Hepatocyte (in vitro differentiated cells): ENCODE data around the gene SNX1. TPM values are rescaled to one million over a fixed set of nuclear protein-coding genes. Genes with fewer than 3 reads are reported as not detected.

Source experiments
- DNase-seq: peaks from one replicate; pipeline ENCODE4 v3.0.0-alpha.2; 2016; ENCODE audit warnings: low spot score
- H2AFZ ChIP-seq: fragments of 200-600 bp; sonication (generic); 2 replicates; pipeline ENCODE4 v1.6.0; 2016; ENCODE audit warnings: antibody characterized with exemption, mild to moderate bottlenecking
- H3K27ac ChIP-seq: fragments of 200-600 bp; sonication (generic); 2 replicates; pipeline ENCODE4 v1.5.1; 2016; ENCODE audit warnings: mild to moderate bottlenecking
- H3K27me3 ChIP-seq: fragments of 200-600 bp; sonication (generic); 2 replicates; pipeline ENCODE4 v1.6.1; 2016
- H3K36me3 ChIP-seq: fragments of 200-600 bp; sonication (generic); replicated peaks from 2 replicates; pipeline ENCODE4 v1.5.1; 2016; ENCODE audit warnings: low read depth; ENCODE audit not compliant: insufficient read depth
- H3K4me1 ChIP-seq: fragments of 200-600 bp; sonication (generic); 2 replicates; pipeline ENCODE4 v1.5.1; 2016; ENCODE audit warnings: mild to moderate bottlenecking, moderate library complexity; ENCODE audit not compliant: insufficient read depth
- H3K4me2 ChIP-seq: fragments of 200-600 bp; sonication (generic); 2 replicates; pipeline ENCODE4 v1.6.0; 2016
- H3K4me3 ChIP-seq: fragments of 200-600 bp; sonication (generic); 2 replicates; pipeline ENCODE4 v1.5.1; 2016; ENCODE audit warnings: mild to moderate bottlenecking
- H3K79me2 ChIP-seq: fragments of 200-600 bp; sonication (generic); 2 replicates; pipeline ENCODE4 v1.6.0; 2017; ENCODE audit warnings: mild to moderate bottlenecking
- H3K9me2 ChIP-seq: fragments of 200-600 bp; sonication (generic); replicated peaks from 2 replicates; pipeline ENCODE4 v1.6.0; 2017; ENCODE audit warnings: mild to moderate bottlenecking; ENCODE audit not compliant: insufficient read depth
- H3K9me3 ChIP-seq: fragments of 200-600 bp; sonication (generic); 2 replicates; pipeline ENCODE4 v1.5.1; 2016; ENCODE audit warnings: low read depth, mild to moderate bottlenecking
- H4K20me1 ChIP-seq: fragments of 200-600 bp; sonication (generic); 2 replicates; pipeline ENCODE4 v1.6.0; 2016; ENCODE audit warnings: mild to moderate bottlenecking; ENCODE audit not compliant: insufficient read depth, poor library complexity, severe bottlenecking
- EZH2 ChIP-seq: fragments of 200-600 bp; sonication (generic); IDR thresholded peaks from 2 replicates; pipeline ENCODE4 v1.6.1; 2016; ENCODE audit warnings: antibody characterized with exemption, mild to moderate bottlenecking, borderline replicate concordance
- EZH2phosphoT487 ChIP-seq: fragments of 200-600 bp; sonication (generic); IDR thresholded peaks from one replicate; pipeline ENCODE4 v1.6.1; 2018; ENCODE audit warnings: antibody characterized with exemption, mild to moderate bottlenecking, low read depth, moderate library complexity; ENCODE audit not compliant: unreplicated experiment, severe bottlenecking
- WGBS: methylation state at CpG from one replicate; pipeline ENCODE4 v1.1.6; 2016; ENCODE audit warnings: low lambda C conversion rate; ENCODE audit errors: missing lambda C conversion rate; 5-methylcytosine and 5-hydroxymethylcytosine counted together
- polyA plus RNA-seq: library from polyadenylated mRNA; unstranded; fragments of >200 nt; fragmentation: Nextera tagmentation; extraction: Ambion mirVana; gene quantifications from 2 replicates; pipeline ENCODE4 v1.2.1, GENCODE V29; 2016
- total RNA-seq: library from RNA; depleted of rRNA; stranded (reverse); fragments of >200 nt; gene quantifications from 2 replicates; pipeline ENCODE4 v1.2.3, GENCODE V29; 2014
- TF ChIP-seq, protein P1 (sequence below): fragments of 200-600 bp; sonication (generic); IDR thresholded peaks from 2 replicates; pipeline ENCODE4 v1.5.1; 2016; ENCODE audit warnings: antibody characterized with exemption, mild to moderate bottlenecking; ENCODE audit not compliant: poor library complexity

Gene SNX1
- total and polyA plus RNA-seq, 2 experiments from 2014 or later = 64.9 to 103 TPM

DNA sequence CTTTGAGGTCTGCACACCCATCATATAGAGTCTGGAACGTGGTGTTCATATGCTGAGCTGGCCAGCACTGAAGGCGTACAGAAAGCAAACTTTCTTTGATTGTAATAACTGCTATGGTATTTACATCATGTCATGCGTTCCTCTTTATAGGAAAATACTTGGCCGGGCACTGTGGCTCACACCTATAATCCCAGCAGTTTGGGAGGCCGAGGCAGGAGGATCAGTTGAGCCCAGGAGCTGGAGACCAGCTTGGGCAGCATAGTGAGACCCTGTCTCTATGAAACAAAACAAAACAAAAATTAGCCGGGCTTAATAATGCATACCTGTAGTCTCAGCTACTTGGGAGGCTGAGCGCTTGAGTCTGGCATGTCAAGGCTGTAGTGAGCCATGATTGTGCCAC lies 52.4 kb downstream of the SNX1 start:
- Histone ChIP-seq H3K9me2 (no peaks in the 10 kb centered on the region), H3K4me3 (no peak overlapping the region), H3K4me1 (peaks cover 28% of the 10 kb centered on the region), H3K79me2 (no peaks in the 10 kb centered on the region), H3K9me3 (no peaks in the 10 kb centered on the region), H3K4me2 (no peak overlapping the region), H4K20me1 (no peaks in the 10 kb centered on the region), H3K27me3 (peaks cover 14% of the 10 kb centered on the region), H3K36me3 (no peaks in the 10 kb centered on the region), H3K27ac (no peak overlapping the region), H2AFZ (no peak overlapping the region)
- WGBS = 93% methylated on average over 7 of the region's 7 CpGs
- DNase-seq = no peak
- TF ChIP-seq EZH2 (no peak), EZH2phosphoT487 (no peak)
- TF ChIP-seq, protein P1, sequence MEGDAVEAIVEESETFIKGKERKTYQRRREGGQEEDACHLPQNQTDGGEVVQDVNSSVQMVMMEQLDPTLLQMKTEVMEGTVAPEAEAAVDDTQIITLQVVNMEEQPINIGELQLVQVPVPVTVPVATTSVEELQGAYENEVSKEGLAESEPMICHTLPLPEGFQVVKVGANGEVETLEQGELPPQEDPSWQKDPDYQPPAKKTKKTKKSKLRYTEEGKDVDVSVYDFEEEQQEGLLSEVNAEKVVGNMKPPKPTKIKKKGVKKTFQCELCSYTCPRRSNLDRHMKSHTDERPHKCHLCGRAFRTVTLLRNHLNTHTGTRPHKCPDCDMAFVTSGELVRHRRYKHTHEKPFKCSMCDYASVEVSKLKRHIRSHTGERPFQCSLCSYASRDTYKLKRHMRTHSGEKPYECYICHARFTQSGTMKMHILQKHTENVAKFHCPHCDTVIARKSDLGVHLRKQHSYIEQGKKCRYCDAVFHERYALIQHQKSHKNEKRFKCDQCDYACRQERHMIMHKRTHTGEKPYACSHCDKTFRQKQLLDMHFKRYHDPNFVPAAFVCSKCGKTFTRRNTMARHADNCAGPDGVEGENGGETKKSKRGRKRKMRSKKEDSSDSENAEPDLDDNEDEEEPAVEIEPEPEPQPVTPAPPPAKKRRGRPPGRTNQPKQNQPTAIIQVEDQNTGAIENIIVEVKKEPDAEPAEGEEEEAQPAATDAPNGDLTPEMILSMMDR = no peak

- Histone ChIP-seq H3K27ac (no peak overlapping the region), H3K9me2 (no peaks in the 10 kb centered on the region), H4K20me1 (no peaks in the 10 kb centered on the region), H3K36me3 (no peaks in the 10 kb centered on the region), H3K27me3 (peaks cover 14% of the 10 kb centered on the region), H3K4me3 (no peak overlapping the region), H3K9me3 (no peaks in the 10 kb centered on the region), H3K4me1 (peaks cover 30% of the 10 kb centered on the region), H3K79me2 (no peaks in the 10 kb centered on the region), H2AFZ (no peak overlapping the region), H3K4me2 (no peak overlapping the region)
- no peak for DNase-seq
- TF ChIP-seq EZH2phosphoT487 = no peak
- TF ChIP-seq, protein P1 = no peak
- TF ChIP-seq EZH2 = no peak
- 71% methylated on average over 3 of the region's 3 CpGs for WGBS
Observed at GRCh38 chr15:64148581-64148980, 52.8 kb downstream of the SNX1 start.

GRCh38 chr15:64149424-64149823 lies 53.6 kb downstream of the SNX1 start:
- H3K9me3 ChIP-seq = no peaks in the 10 kb centered on the region
- H3K4me1 ChIP-seq = peaks cover 30% of the 10 kb centered on the region
- peaks cover 14% of the 10 kb centered on the region for H3K27me3 ChIP-seq
- no peak overlapping the region for H3K27ac ChIP-seq
- TF ChIP-seq EZH2 (no peak), EZH2phosphoT487 (no peak)
- TF ChIP-seq, protein P1 = no peak
- H3K9me2 ChIP-seq = no peaks in the 10 kb centered on the region
- no peaks in the 10 kb centered on the region for H3K79me2 ChIP-seq
- H3K36me3 ChIP-seq = no peaks in the 10 kb centered on the region
- no peaks in the 10 kb centered on the region for H4K20me1 ChIP-seq
- H3K4me3 ChIP-seq = no peak overlapping the region
- H3K4me2 ChIP-seq = no peak overlapping the region
- H2AFZ ChIP-seq = no peak overlapping the region
- no peak for DNase-seq
